Bronchial smooth muscle cell (primary cell): ENCODE results near the gene TOB2. TPM values are rescaled to one million over a fixed set of nuclear protein-coding genes. Genes with fewer than 3 reads are reported as not detected.

Source experiments
- total RNA-seq: library from RNA; depleted of rRNA; stranded (reverse); fragments of >200 nt; gene quantifications from 2 replicates; pipeline ENCODE4 v1.2.1, GENCODE V29; 2014

TOB2 gene, protein sequence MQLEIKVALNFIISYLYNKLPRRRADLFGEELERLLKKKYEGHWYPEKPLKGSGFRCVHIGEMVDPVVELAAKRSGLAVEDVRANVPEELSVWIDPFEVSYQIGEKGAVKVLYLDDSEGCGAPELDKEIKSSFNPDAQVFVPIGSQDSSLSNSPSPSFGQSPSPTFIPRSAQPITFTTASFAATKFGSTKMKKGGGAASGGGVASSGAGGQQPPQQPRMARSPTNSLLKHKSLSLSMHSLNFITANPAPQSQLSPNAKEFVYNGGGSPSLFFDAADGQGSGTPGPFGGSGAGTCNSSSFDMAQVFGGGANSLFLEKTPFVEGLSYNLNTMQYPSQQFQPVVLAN
- 12.4 and 14.3 TPM in 2 replicates for total RNA-seq

DNA sequence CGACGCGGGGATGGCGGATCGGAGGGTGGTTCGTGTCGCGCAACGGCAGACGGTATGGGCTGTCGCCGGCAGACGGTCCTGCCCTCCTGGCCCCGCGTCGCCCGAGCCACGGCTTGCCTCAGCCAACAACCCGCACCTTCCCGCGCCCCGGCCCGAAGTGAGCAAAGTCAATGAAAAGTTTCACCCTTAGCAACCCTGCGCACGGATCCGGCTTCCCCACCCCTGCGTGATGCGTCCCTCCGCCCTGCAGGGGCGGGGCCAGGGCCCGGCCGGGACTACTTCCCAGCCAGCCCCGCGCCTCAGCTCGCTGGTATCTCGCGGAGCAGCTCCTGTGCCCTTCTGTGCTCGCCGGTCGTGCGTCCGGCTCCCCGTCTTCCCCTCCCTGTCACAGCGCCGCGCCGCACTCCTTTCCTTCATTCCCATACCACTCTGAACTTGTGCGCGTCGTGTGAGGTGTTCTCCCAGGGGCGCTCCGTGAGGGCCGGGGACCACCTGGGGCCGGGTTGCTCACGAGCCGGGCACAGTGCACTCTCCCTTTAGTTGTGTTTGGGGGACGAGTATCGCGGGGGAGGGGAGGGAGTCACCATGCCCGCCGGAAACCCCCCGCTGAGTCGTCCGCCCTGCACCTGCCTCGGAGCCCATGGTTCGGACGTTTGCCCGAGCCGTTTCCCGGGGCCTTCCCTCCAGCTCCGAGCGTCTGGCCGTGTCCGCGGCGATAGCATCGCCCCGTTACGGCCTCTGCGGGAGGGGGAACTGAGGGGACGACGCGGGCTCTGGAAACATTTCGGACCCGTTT is at the start of gene TOB2:
TOB2 (minus strand) TSS at position 163 of the 796 bp plus-strand sequence. CDS start 9,456 bp downstream, outside the sequence.

DNA sequence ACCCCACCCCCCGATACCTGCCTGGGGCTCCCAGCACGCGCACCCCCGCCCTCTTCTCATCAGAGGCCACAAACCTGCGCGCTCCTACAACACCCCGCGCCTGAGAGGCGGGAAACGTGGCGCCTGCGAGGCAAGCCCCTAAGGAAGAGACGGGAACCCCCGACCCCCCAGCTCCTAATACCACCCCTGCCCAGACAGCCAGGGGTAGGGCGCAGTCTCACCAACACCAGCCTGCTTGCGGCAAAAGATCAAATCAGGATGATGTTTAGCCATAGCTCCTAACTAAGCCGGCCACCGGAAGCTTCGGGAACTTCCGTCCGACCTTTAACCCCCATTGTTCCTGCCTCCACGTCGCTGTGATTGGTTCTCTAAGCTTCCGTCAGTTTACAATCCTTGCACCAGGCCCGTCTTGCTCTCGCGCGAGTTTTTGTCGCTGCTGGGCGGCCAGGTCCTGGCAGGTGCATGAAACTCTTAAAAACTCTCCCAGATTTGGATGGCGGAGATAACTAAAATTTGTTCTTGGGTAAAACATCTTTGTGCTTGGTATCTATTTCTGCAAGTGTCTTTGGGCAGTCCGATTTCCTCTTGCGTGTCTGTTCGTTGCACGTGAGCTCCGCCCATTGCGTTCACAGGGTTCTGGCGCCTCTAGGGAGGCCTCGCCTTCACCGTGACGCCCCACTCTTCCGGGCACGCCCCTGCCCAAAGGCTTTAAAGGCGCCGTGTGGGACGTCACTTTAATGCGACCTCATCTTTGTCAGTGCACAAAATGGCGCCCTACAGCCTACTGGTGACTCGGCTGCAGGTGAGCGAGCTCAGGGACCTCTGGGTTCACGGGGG is 22.0 kb upstream of the TOB2 start, which contains the start of the genes ACO2 and PHF5A:
ACO2 (plus strand) TSS at position 737 of the 837 bp plus-strand sequence; CDS start at position 767, 30 bp downstream.
PHF5A (minus strand) TSS at position 312 of the 837 bp plus-strand sequence; CDS start at position 273, 39 bp downstream.

Other genes starting within 250 kb of the TOB2 start
- 15.9 and 20.4 TPM in 2 replicates for gene L3MBTL2, start 241.5 kb downstream of the TOB2 start, total RNA-seq
- 1.5 and 2.0 TPM in 2 replicates for gene CHADL, start 205.9 kb downstream of the TOB2 start, total RNA-seq
- 17.7 and 37.4 TPM in 2 replicates for gene RANGAP1, start 160.6 kb downstream of the TOB2 start, total RNA-seq
- 36.0 and 37.0 TPM in 2 replicates for gene ZC3H7B, start 145.3 kb downstream of the TOB2 start, total RNA-seq
- gene TEF, start 64.9 kb downstream of the TOB2 start, total RNA-seq, result 8.8 and 13.5 TPM in 2 replicates
- 61.5 and 86.0 TPM in 2 replicates for gene PHF5A, start 21.9 kb upstream of the TOB2 start, total RNA-seq
- 72.7 and 77.5 TPM in 2 replicates for gene ACO2, start 22.3 kb upstream of the TOB2 start, total RNA-seq
- gene POLR3H, start 97.7 kb upstream of the TOB2 start, total RNA-seq, result 21.0 and 26.3 TPM in 2 replicates
- gene CSDC2, start 114.2 kb upstream of the TOB2 start, total RNA-seq, result 9.8 and 11.4 TPM in 2 replicates
- gene PMM1, start 143.0 kb upstream of the TOB2 start, total RNA-seq, result 26.2 and 31.1 TPM in 2 replicates
- 4.8 and 8.7 TPM in 2 replicates for gene DESI1, start 174.2 kb upstream of the TOB2 start, total RNA-seq
- 251 and 299 TPM in 2 replicates for gene XRCC6, start 174.5 kb upstream of the TOB2 start, total RNA-seq
- gene SNU13, start 242.1 kb upstream of the TOB2 start, total RNA-seq, result 67.5 and 69.0 TPM in 2 replicates